ENCODE measurements around the gene LRRC32.
A peak's percentile ranks its signal among the peaks of the same experiment; 100 is the strongest.

The LRRC32 gene

DNA sequence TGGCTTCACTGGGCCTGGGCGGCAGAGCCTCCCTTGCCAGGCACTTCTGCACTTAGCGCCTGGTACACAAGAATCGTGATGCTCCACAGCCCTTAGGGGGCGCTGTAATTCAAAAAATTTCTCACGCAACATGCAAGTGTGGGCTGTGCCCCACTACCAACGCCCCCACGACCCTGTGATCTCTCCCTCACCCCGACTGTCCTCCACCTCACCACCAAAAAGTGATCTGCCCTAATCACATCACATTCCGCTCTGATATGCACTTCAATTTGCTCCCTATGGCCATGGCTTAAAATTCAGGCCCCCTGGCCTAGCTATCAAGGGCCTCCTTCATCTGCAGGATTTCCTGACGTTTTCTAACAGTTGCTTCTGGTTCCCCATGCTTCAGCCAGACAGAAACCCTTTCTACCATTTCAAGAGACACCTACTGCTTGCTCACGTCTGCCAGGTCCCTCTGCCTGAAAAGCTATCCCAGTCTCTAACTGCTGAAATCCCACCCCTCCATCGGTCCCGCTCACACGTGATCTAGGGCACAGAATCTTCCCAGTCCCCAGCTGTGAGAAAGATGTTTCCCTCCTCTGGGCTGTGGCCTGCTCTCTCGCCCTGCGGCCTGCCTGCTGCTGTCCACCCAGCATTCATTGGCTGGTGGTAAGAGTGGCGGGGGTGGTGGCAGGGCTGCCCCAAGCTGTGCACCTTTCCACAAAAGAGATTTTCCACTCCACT lies 27.9 kb upstream of the LRRC32 start:
- DNase-seq = no peak

DNA sequence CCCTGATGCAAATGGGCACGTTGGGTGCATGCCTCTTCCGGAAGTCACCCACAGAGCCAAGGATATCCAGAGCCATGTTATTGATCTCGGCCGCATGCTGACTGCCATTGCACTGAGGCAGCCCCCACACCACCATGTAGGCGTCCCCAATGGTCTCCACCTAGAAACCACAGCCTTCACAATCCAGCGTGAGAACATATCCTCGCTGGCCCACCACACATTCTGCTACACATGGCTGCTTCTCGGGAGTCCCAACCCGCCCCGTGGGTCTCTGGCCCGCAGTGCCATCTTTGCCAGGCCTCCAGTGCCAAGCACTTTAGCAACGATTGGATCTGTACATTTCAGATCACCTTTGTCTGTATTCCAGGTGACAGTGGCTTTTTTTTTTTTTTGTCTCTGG lies 26.2 kb upstream of the LRRC32 start:
- DNase-seq = no peak

- no peak for DNase-seq
These were observed 25.2 kb upstream of the LRRC32 start for GRCh38 chr11:76695771-76696170.

- DNase-seq = no peak
These were observed 24.6 kb upstream of the LRRC32 start for GRCh38 chr11:76695133-76695532.

DNA sequence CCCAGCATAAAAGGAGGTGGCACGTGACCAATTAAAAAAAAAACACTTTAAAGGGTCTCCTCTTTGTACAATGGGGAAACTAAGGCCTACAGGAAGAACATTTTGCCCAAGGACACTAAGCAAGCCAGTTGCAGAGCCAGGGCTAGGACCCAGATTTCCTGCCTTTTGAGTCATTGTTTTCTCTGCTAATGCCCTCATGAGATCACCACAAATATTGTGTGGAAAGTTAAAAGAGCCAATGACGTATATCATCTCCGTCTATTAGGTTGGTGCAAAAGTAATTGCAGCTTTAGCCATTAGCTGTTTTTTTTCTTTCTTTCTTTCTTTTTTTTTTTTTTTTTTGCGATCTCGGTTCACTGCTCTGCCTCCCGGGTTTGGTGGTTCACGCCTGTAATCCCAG lies 24.1 kb upstream of the LRRC32 start:
- no peak for DNase-seq

GRCh38 chr11:76693806-76694205 lies 23.3 kb upstream of the LRRC32 start:
- no peak for DNase-seq

DNA sequence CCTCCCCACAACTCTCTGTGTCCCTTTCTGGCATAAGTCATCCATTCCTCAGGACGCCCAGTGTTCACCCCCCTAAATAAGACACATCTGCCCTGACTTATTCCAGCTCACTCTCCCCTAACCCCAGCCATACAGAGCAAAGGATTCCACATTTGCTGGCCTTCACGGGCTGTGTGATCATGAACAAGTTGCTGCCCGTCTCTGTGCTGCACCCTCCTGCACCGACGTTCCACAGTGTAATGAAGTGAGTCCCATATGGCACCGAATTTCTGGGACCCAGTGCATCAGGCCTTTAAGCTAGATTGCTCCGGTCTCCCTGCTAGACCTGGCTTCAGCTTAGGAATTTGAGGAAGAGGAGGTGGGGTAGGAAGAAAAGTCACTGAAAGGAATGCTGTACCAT lies 22.4 kb upstream of the LRRC32 start:
- DNase-seq = no peak

GRCh38 chr11:76691655-76692054 lies 21.1 kb upstream of the LRRC32 start:
- no peak for DNase-seq

DNA sequence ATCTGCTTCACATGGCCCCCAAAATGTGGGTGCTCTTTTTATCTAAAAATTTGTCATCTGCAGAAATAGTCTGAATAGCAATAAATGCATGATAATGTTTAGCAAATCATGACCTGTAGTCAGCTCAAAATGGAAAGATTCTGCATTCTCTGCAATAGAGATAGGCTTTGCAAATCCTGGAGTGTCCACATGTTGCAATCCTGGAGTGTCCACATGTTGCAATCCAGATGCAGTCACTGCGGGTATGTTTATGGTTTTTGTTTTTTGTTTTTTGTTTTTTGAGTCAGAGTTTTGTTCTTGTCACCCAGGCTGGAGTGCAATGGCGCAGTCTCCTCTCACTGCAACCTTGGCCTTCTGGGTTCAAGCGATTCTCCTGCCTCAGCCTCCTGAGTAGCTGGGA lies 20.2 kb upstream of the LRRC32 start:
- DNase-seq = no peak

GRCh38 chr11:76689313-76690260 lies 19.0 kb upstream of the LRRC32 start:
- no peak for DNase-seq

DNA sequence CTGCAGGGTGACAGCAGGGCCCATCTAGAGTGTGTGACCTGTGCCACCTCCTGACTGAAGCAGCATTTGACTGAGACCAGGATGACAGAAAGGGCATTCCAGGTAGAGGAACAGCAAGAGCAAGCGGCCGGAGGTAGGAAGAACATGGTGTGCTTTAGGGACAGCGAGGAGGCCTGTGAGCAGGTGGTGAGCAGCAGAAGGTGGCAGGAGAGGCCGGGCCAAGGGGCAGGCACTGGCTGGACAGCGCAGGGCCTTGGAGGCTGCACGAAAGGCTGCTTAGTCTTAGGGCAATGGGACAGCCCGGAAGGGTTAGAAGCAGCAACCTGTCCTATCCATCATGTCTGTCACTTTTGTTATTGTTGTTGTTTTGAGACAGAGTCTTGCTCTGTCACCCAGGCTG lies 17.6 kb upstream of the LRRC32 start:
- DNase-seq = no peak

- DNase-seq = no peak
These were observed 15.9 kb upstream of the LRRC32 start for GRCh38 chr11:76686261-76687079.

GRCh38 chr11:76685831-76686230 lies 15.3 kb upstream of the LRRC32 start:
- DNase-seq = no peak

GRCh38 chr11:76685237-76685636 lies 14.7 kb upstream of the LRRC32 start:
- DNase-seq = no peak

DNA sequence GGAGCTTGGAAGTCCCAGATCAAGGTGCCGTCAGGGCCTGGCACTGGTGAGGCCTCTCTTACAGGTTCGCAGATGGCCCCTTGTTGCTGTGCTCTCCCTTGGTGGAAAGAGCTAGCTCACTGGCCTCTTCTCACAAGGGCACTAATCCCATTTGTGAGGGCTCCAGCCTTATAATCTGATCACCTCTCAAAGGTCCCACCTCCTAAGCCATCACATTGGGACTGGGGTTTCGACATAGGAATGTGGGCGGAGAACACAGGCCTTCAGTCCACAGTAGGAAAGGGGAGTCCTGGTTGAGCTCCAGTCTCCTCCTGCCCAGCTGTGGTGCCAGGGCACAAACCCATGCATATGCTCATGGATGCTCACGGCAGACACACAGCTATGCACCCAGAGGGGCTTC lies 14.0 kb upstream of the LRRC32 start:
- no peak for DNase-seq

DNA sequence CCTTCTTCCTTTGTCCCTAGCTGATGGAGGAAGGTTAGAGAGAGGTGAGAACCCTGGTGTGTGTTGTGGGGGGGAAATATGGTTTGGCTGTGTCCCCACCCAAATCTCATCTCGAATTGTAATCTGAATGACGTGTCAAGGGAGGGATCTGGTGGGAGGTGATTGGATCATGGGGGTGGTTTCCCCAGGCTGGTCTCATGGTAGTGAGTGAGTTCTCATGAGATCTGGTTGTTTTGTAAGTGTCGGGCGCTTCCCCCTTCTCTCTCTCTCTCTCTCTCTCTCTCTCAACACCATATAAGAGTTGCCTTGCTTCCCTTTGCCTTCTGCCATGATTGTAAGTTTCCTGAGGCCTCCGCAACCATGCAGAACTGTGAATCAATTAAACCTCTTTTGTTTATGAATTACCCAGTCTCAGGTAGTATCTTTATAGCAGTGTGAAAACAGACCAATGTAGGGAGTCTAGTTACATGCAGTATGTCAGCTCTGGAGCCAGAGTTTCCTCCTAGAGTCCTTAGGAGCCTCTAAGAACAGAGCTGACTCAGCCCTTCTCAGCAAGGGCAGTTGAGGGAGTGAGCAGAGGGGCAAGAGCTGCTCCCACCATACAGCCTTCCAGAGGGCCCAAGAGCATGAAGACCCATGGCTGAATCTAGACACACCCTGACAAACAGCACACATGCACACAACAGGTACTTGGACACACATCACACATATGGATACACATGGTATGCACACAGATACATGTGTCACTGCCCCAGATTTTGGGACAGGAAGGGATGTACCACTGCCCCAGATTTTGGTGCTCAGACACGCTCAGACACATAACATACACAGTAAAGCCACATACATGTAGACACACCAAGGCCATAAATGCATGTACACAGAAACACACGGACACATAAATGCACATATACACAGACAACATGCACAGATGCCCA lies 12.9 kb upstream of the LRRC32 start:
- no peak for DNase-seq

GRCh38 chr11:76682684-76683083 lies 12.1 kb upstream of the LRRC32 start:
- DNase-seq = no peak

- DNase-seq = no peak
These were observed 11.6 kb upstream of the LRRC32 start for GRCh38 chr11:76682106-76682505.

DNA sequence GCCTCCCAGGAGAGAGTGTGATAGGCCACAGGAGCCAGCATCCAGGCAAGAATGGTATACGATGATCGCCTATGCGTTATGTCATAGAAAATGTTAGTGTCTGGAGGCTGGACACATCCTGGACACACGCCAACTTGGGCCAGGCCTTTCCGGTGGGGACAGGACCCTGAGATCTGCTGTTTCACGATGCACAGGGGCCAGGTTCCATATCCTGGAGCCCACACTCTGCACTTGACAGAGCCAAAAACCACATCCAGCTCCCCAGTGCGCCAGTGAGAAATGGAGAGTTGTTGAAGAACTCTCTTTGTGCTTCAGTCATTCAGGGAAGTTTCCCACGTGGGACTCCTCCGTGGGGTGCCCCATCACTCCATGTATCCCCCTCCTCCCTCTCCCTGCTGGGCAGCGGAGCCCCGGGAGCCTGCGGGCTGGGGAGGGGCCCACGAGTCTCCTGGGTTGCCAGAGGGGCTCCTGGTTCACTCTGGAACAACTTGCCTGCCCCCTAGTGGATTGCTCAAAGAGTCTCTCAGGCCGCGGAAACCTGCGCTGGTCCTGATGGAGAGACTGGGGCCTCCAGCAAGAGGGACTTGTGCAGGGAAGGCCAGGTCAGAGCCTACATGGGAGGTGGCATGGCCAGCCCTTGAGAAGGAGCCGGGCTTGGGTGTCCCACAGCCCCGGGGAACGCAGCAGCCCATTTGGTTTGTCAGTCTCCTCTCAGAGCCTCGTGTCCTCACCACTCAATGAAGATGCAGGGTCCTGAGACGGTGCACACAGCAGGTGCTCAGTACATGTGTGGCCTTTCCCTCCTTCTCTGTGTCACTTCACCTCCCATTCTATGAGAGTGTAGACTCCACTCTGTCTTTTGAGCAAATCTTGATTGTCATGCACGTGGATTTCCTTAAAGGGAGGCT lies 10.2 kb upstream of the LRRC32 start:
- peak; percentile 57 for DNase-seq

GRCh38 chr11:76678321-76678720 lies 7.8 kb upstream of the LRRC32 start:
- no peak for DNase-seq

DNA sequence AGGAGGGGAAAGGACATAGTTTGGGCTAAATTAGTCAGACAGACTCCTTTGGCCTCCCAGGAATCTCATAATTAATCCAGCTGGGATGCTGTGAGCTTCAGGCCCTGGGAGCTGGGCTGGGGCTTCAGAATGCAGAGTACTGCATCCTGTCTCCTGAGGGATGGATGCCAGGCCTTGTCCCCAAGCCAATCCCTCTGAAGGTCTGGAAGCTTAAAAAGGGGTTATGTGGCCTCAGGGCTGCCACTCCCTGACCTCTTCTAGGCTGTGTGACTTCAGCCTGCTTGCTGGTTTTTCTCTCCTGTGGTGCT lies 6.9 kb upstream of the LRRC32 start:
- DNase-seq = no peak
